Common myeloid progenitor, CD34-positive (primary cell): ENCODE measurements around the gene PIGB.
A peak's percentile ranks its signal among the peaks of the same experiment; 100 is the strongest.
"Not testable (repeated sequence)": the region's sequence is repeated elsewhere in the genome, so short reads cannot be mapped to it uniquely, and the experiment has no call there.

Experiments used
- CTCF ChIA-PET: fragments of 350-600 bp; sonication (Branson Sonifier 250); formaldehyde crosslinking; loops from one replicate; lab custom pipeline; 2021; ENCODE audit warnings: antibody characterized with exemption; lab: Charles Lee
- POLR2A ChIA-PET: fragments of 350-600 bp; sonication (Branson Sonifier 250); formaldehyde crosslinking; loops from one replicate; lab custom pipeline; 2021; ENCODE audit warnings: antibody characterized with exemption; lab: Charles Lee
- DNase-seq, 3 donors: peaks; one replicate each; pipeline versions ENCODE4 v3.0.0 to v3.0.0-alpha.2; 2013
- H3K27ac ChIP-seq, 2 experiments: 1 replicate in 1 of 2; 2 replicates in 1 of 2; pipeline ENCODE4 v1.7.0; 2013; ENCODE audit warnings: inconsistent platforms in 2 of 2, low read length in 2 of 2, mild to moderate bottlenecking in 2 of 2, low read depth in 1 of 2, moderate library complexity in 1 of 2; ENCODE audit not compliant: severe bottlenecking in 2 of 2, insufficient read depth in 1 of 2, poor library complexity in 1 of 2
- H3K27me3 ChIP-seq, 5 experiments: replicated peaks in 2 of 5; 1 replicate in 3 of 5; 2 replicates in 2 of 5; pipeline versions ENCODE4 v1.6.1 to v1.7.0; 2013; ENCODE audit warnings: low read length in 4 of 5, mild to moderate bottlenecking in 2 of 5, moderate library complexity in 2 of 5, inconsistent platforms in 1 of 5; ENCODE audit not compliant: insufficient read depth in 5 of 5, control insufficient read depth in 4 of 5
- H3K36me3 ChIP-seq, 4 experiments: 1 replicate in 2 of 4; 2 replicates in 2 of 4; pipeline versions ENCODE4 v1.6.1 to v1.7.0; 2013; ENCODE audit warnings: low read length in 3 of 4, control low read depth in 1 of 4, mild to moderate bottlenecking in 1 of 4; ENCODE audit not compliant: control insufficient read depth in 4 of 4, insufficient read depth in 4 of 4
- H3K4me1 ChIP-seq, 4 experiments: 1 replicate in 3 of 4; 2 replicates in 1 of 4; pipeline versions ENCODE4 v1.6.1 to v1.7.1; 2013; ENCODE audit warnings: low read length in 3 of 4, mild to moderate bottlenecking in 3 of 4, control low read depth in 1 of 4, inconsistent platforms in 1 of 4, moderate library complexity in 1 of 4; ENCODE audit not compliant: control insufficient read depth in 4 of 4, insufficient read depth in 4 of 4; ENCODE audit errors: control extremely low read depth in 1 of 4
- H3K4me3 ChIP-seq, 7 experiments: 1 replicate in 4 of 7; 2 replicates in 3 of 7; pipeline versions ENCODE4 v1.5.1 to v1.7.0; 2013; ENCODE audit warnings: mild to moderate bottlenecking in 7 of 7, low read length in 6 of 7, moderate library complexity in 6 of 7, inconsistent platforms in 2 of 7, low read depth in 2 of 7, control low read depth in 1 of 7; ENCODE audit not compliant: insufficient read depth in 4 of 7, control insufficient read depth in 1 of 7; ENCODE audit errors: extremely low read depth in 1 of 7
- H3K9me3 ChIP-seq, 5 experiments: 1 replicate in 4 of 5; 2 replicates in 1 of 5; pipeline versions ENCODE4 v1.6.1 to v1.7.1; 2013; ENCODE audit warnings: low read length in 4 of 5, mild to moderate bottlenecking in 2 of 5, inconsistent platforms in 1 of 5, low read depth in 1 of 5, moderate library complexity in 1 of 5; ENCODE audit not compliant: control insufficient read depth in 4 of 5, insufficient read depth in 2 of 5; ENCODE audit errors: control extremely low read depth in 1 of 5
- WGBS: methylation state at CpG from one replicate; pipeline ENCODE4 v1.1.5; 2013; ENCODE audit not compliant: insufficient coverage; 5-methylcytosine and 5-hydroxymethylcytosine counted together

Gene PIGB

GRCh38 chr15:55286442-55287189 is 32.4 kb upstream of the PIGB start:
- WGBS = 96% methylated on average over 9 of the region's 10 CpGs
- DNase-seq, H3K27me3 ChIP-seq, H3K9me3 ChIP-seq, H3K27ac ChIP-seq, H3K36me3 ChIP-seq, H3K4me3 ChIP-seq: not testable (repeated sequence)
- POLR2A ChIA-PET = interaction anchor here (0.7 kb wide), 1 partner anchor 48 kb away, joined by 4 read pairs; no protein-coding TSS in a partner anchor
- H3K4me1 ChIP-seq = peaks cover 23 to 62% (median 29%) of the 10 kb centered on the region in 4 experiments
- CTCF ChIA-PET = interaction anchor here (1.7 to 1.9 kb wide), 2 partner anchors 11 to 70 kb away, joined by 4 to 5 read pairs; no protein-coding TSS in a partner anchor

- no peak for DNase-seq
- Histone ChIP-seq H3K27ac (peak overlapping the region in 1 of 2 experiments; percentile 79), H3K4me3 (peak overlapping the region in 4 of 7 experiments; percentile 85 to 97 (median 90)), H3K4me1 (peaks cover 11 to 46% (median 15%) of the 10 kb centered on the region in 4 experiments), H3K27me3 (no peaks in the 10 kb centered on the region), H3K9me3 (no peaks in the 10 kb centered on the region), H3K36me3 (peaks cover 0 to 8% (median 1%) of the 10 kb centered on the region in 4 experiments)
- 100% methylated on average over 2 of the region's 8 CpGs for WGBS
- POLR2A ChIA-PET = interaction anchor here (1.1 kb wide), 1 partner anchor 41 kb away, joined by 5 read pairs; no protein-coding TSS in a partner anchor
- CTCF ChIA-PET = interaction anchor here (0.6 to 2.2 kb wide), 3 partner anchors 69 to 227 kb away, joined by 3 to 6 read pairs (median 5); no protein-coding TSS in a partner anchor
These were observed 30.9 kb upstream of the PIGB start for GRCh38 chr15:55288006-55288717.

GRCh38 chr15:55289011-55289745 is 29.8 kb upstream of the PIGB start:
- CTCF ChIA-PET = interaction anchor here (2.2 kb wide), 1 partner anchor 70 kb away, joined by 6 read pairs; no protein-coding TSS in a partner anchor
- H3K4me1 ChIP-seq = peaks cover 4 to 36% (median 14%) of the 10 kb centered on the region in 4 experiments

GRCh38 chr15:55289746-55290527 is 29.1 kb upstream of the PIGB start, which contains the start of gene RAB27A:
Gene RAB27A (minus strand): TSS chr15:55289813. CDS start chr15:55234934, 54,879 bp downstream.
- peak within 1 kb of the TSS; percentile 47 to 79 for H3K27ac ChIP-seq
- peak; percentile 59 to 85 (median 82) for DNase-seq

More at GRCh38 chr15:55289011-55289745, 29.8 kb upstream of the PIGB start:
- Histone ChIP-seq H3K4me3 (peak overlapping the region; percentile 70 to 97 (median 86)), H3K9me3 (no peaks in the 10 kb centered on the region), H3K27ac (peak overlapping the region; percentile 47 to 79), H3K27me3 (no peaks in the 10 kb centered on the region), H3K36me3 (peaks cover 0 to 8% (median 1%) of the 10 kb centered on the region in 4 experiments)
- DNase-seq = peak in 2 of 3 donors; percentile 48 to 58
- 2% methylated on average over 27 of the region's 37 CpGs for WGBS
- POLR2A ChIA-PET = interaction anchor here (0.7 kb wide), 1 partner anchor 69 kb away, joined by 3 read pairs; no protein-coding TSS in a partner anchor

GRCh38 chr15:55290528-55291057 is 28.4 kb upstream of the PIGB start:
- Histone ChIP-seq H3K9me3 (no peaks in the 10 kb centered on the region), H3K4me3 (peak overlapping the region in 6 of 7 experiments; percentile 85 to 97 (median 88)), H3K4me1 (peaks cover 0 to 22% (median 10%) of the 10 kb centered on the region in 4 experiments), H3K27me3 (no peaks in the 10 kb centered on the region), H3K36me3 (peaks cover 0 to 8% (median 1%) of the 10 kb centered on the region in 4 experiments), H3K27ac (peak overlapping the region; percentile 25 to 79)
- DNase-seq = peak; percentile 86 to 88 (median 87)
- WGBS = 29% methylated on average over 17 of the region's 17 CpGs
- POLR2A ChIA-PET = no interaction called here
- CTCF ChIA-PET = interaction anchor here (0.6 to 3.5 kb wide), 19 partner anchors 8 to 102 kb away, joined by 3 to 54 read pairs (median 4); partner anchors contain the start of gene RSL24D1

More at GRCh38 chr15:55289746-55290527, 29.1 kb upstream of the PIGB start, which contains the start of gene RAB27A:
- ChIA-PET CTCF (interaction anchor here (1.0 to 3.5 kb wide), 8 partner anchors 22 to 83 kb away, joined by 3 to 54 read pairs (median 8); no protein-coding TSS in a partner anchor), POLR2A (no interaction called here)
- under 1% methylated on average over 63 of the region's 69 CpGs for WGBS
- Histone ChIP-seq H3K36me3 (peaks cover 0 to 8% (median 1%) of the 10 kb centered on the region in 4 experiments), H3K4me3 (peak within 1 kb of the TSS; percentile 70 to 97 (median 86)), H3K4me1 (peaks cover 3 to 29% (median 14%) of the 10 kb centered on the region in 4 experiments), H3K27me3 (no peaks in the 10 kb centered on the region), H3K9me3 (no peaks in the 10 kb centered on the region)
